DOHH2 (cell line): Measurements from ENCODE around the gene IFI35.

Source experiments
- CTCF ChIP-seq: fragments of 200-600 bp; sonication (generic); IDR thresholded peaks from one replicate; pipeline ENCODE4 v1.5.1; 2014; ENCODE audit warnings: antibody characterized with exemption, mild to moderate bottlenecking, low read depth, low read length; ENCODE audit not compliant: poor library complexity, severe bottlenecking
- EZH2phosphoT487 ChIP-seq: fragments of 200-600 bp; sonication (generic); IDR thresholded peaks from 2 replicates; pipeline ENCODE4 v1.6.1; 2017; ENCODE audit warnings: borderline replicate concordance, mild to moderate bottlenecking, antibody characterized with exemption, low read length, moderate library complexity, mixed read lengths

- TF ChIP-seq CTCF (no peak), EZH2phosphoT487 (no peak)
These were observed 23.7 kb downstream of the IFI35 start for GRCh38 chr17:43030137-43030767.
